Measurements from ENCODE around the gene ALDH5A1. TPM values are rescaled to one million over a fixed set of nuclear protein-coding genes. Genes with fewer than 3 reads are reported as not detected.

Gene ALDH5A1
- total and polyA plus RNA-seq, 10 of the 15 experiments (the other 5 are each of a cell fraction or from before 2014, with no cell fraction given) = 2.6 to 13.8 (median 9.3) TPM

GRCh38 chr6:24543683-24544082 is 48.9 kb downstream of the ALDH5A1 start:
- H3K4me2 ChIP-seq (ENCODE audit: control insufficient read depth, insufficient read depth) = no peak overlapping the region
- in situ Hi-C loops (cut with MboI) = no loop called here
- H4K20me1 ChIP-seq (ENCODE audit: control insufficient read depth, insufficient read depth) = no peaks in the 10 kb centered on the region
- H3K9me3 ChIP-seq (replicated peaks; ENCODE audit: control insufficient read depth, insufficient read depth, low read length) = no peaks in the 10 kb centered on the region
- no peaks in the 10 kb centered on the region for H3K79me2 ChIP-seq (ENCODE audit: control insufficient read depth, insufficient read depth, low read length)
- no peak for ATAC-seq
- TF ChIP-seq RELA (IDR thresholded peaks at IDR 0.05; ENCODE audit: borderline replicate concordance, partially characterized antibody) = no peak
- BruUV-seq (replicated peaks) = no TSS peak
- intact Hi-C loops (cut with micrococcal nuclease; ENCODE audit: unreplicated experiment) = no loop called here
- no peak overlapping the region for H3K4me3 ChIP-seq
- ChIA-PET CTCF (no interaction called here), RAD21 (ENCODE audit: unreplicated experiment) (no interaction called here), POLR2A (interaction anchor here (0.8 kb wide), 1 partner anchor 11 kb away, joined by 3 read pairs; no protein-coding TSS in a partner anchor), SMC1A (ENCODE audit: uncharacterized antibody, unreplicated experiment) (no interaction called here)
- no peaks in the 10 kb centered on the region for H3K36me3 ChIP-seq (ENCODE audit: control insufficient read depth in 2 of 2, insufficient read depth in 2 of 2, low read length in 1 of 2)
- DNase-seq (ENCODE audit: low read depth, low spot score) = no peak
- H2AFZ ChIP-seq (ENCODE audit: control insufficient read depth, low read depth, low read length) = no peak overlapping the region
- H3K27me3 ChIP-seq (replicated peaks in 1 of 2; ENCODE audit: control insufficient read depth in 2 of 2, insufficient read depth in 2 of 2, low read length in 1 of 2) = no peaks in the 10 kb centered on the region
- H3K9ac ChIP-seq (ENCODE audit: control insufficient read depth, insufficient read depth, low read length) = no peak overlapping the region
- no peaks in the 10 kb centered on the region for H3K4me1 ChIP-seq (ENCODE audit: control insufficient read depth, insufficient read depth, low read length)
- no peak for FAIRE-seq
- WGBS (ENCODE audit: insufficient coverage, insufficient replicate concordance, low lambda C conversion rate, missing lambda C conversion rate) = 23% methylated on average over 4 of the region's 4 CpGs
- no peak overlapping the region for H3K27ac ChIP-seq (ENCODE audit: control insufficient read depth, insufficient read depth)

GRCh38 chr6:24545183-24545582 is 50.4 kb downstream of the ALDH5A1 start:
- ChIA-PET RAD21 (ENCODE audit: unreplicated experiment) (no interaction called here), SMC1A (ENCODE audit: uncharacterized antibody, unreplicated experiment) (interaction anchor here (3.1 kb wide), 1 partner anchor 36 kb away, joined by 13 read pairs; no protein-coding TSS in a partner anchor), CTCF (no interaction called here), POLR2A (no interaction called here)
- Histone ChIP-seq H4K20me1 (ENCODE audit: control insufficient read depth, insufficient read depth) (no peaks in the 10 kb centered on the region), H3K27me3 (replicated peaks in 1 of 2; ENCODE audit: control insufficient read depth in 2 of 2, insufficient read depth in 2 of 2, low read length in 1 of 2) (no peaks in the 10 kb centered on the region), H2AFZ (ENCODE audit: control insufficient read depth, low read depth, low read length) (no peak overlapping the region), H3K9ac (ENCODE audit: control insufficient read depth, insufficient read depth, low read length) (no peak overlapping the region), H3K4me1 (ENCODE audit: control insufficient read depth, insufficient read depth, low read length) (no peaks in the 10 kb centered on the region), H3K9me3 (replicated peaks; ENCODE audit: control insufficient read depth, insufficient read depth, low read length) (no peaks in the 10 kb centered on the region), H3K4me2 (ENCODE audit: control insufficient read depth, insufficient read depth) (no peak overlapping the region), H3K27ac (ENCODE audit: control insufficient read depth, insufficient read depth) (no peak overlapping the region), H3K36me3 (ENCODE audit: control insufficient read depth in 2 of 2, insufficient read depth in 2 of 2, low read length in 1 of 2) (no peaks in the 10 kb centered on the region), H3K4me3 (no peak overlapping the region), H3K79me2 (ENCODE audit: control insufficient read depth, insufficient read depth, low read length) (no peaks in the 10 kb centered on the region)
- TF ChIP-seq ELK1 (IDR thresholded peaks at IDR 0.05; ENCODE audit: low read depth, low read length) (no peak), HDAC6 (IDR thresholded peaks at IDR 0.05; ENCODE audit: unreplicated experiment) (no peak), ZNF592 (IDR thresholded peaks at IDR 0.05) (no peak), RBBP5 (conservative IDR thresholded peaks at IDR 0.05) (no peak), ETV6 (conservative IDR thresholded peaks at IDR 0.05 in 1 of 2, IDR thresholded peaks at IDR 0.05 in 1 of 2; ENCODE audit: borderline replicate concordance in 1 of 2, low read depth in 1 of 2) (no peak), EGR1 (IDR thresholded peaks at IDR 0.05; ENCODE audit: borderline replicate concordance in 1 of 2, low read depth in 2 of 2, low read length in 2 of 2) (no peak)
- TF ChIP-seq, protein P1, sequence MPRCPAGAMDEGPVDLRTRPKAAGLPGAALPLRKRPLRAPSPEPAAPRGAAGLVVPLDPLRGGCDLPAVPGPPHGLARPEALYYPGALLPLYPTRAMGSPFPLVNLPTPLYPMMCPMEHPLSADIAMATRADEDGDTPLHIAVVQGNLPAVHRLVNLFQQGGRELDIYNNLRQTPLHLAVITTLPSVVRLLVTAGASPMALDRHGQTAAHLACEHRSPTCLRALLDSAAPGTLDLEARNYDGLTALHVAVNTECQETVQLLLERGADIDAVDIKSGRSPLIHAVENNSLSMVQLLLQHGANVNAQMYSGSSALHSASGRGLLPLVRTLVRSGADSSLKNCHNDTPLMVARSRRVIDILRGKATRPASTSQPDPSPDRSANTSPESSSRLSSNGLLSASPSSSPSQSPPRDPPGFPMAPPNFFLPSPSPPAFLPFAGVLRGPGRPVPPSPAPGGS (IDR thresholded peaks at IDR 0.05; ENCODE audit: borderline replicate concordance, insufficient read depth, low read depth, low read length, poor library complexity, severe bottlenecking) = no peak
- 73% methylated on average over 3 of the region's 3 CpGs for WGBS (ENCODE audit: insufficient coverage, insufficient replicate concordance, low lambda C conversion rate, missing lambda C conversion rate)
- intact Hi-C loops (cut with micrococcal nuclease; ENCODE audit: unreplicated experiment) (no loop called here), in situ Hi-C loops (cut with MboI) (no loop called here)
- FAIRE-seq (no peak), DNase-seq (ENCODE audit: low read depth, low spot score) (no peak), ATAC-seq (no peak)
- BruUV-seq (replicated peaks) = no TSS peak
